Measurements from ENCODE around the gene PKLR. TPM values are rescaled to one million over a fixed set of nuclear protein-coding genes. Genes with fewer than 3 reads are reported as not detected.

The PKLR gene
- total RNA-seq, 2 experiments from 2014 or later = not detected

DNA sequence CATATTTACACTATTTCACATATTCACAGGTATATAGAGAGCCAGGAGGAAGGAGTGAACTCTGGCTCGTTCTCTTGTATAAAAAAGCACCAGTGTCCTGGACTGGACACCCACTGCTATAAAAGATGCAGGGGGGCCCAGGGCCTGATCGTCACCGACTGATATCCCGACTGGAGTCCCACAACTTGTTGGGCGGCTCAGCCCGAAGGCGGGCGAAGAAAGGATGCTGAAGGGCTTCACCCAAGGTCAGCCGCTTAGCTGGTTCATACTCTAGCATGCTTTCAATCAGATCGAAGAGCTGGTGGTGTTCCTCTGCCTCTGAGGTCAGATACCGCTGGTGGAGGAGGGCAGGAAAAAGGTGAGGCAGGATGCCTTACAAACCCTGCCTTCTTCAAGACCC, 38.2 kb downstream of the PKLR start:
- Mint-ChIP-seq H3K9me3 (no peaks in the 10 kb centered on the region), H3K27me3 (no peaks in the 10 kb centered on the region), H3K36me3 (peaks cover 72% of the 10 kb centered on the region), H3K4me1 (ENCODE audit: low read depth) (peaks cover 24% of the 10 kb centered on the region), H3K27ac (peak overlapping the region; percentile 88), H3K4me3 (no peak overlapping the region)
- ChIA-PET CTCF (interaction anchor here (0.9 to 1.2 kb wide), 3 partner anchors 12 to 60 kb away, joined by 3 to 14 read pairs (median 6); no protein-coding TSS in a partner anchor), POLR2A (interaction anchor here (1.2 kb wide), 1 partner anchor 10 kb away, joined by 4 read pairs; the partner anchor contains the start of gene CLK2)
- no peak for DNase-seq
- intact Hi-C loops (cut with micrococcal nuclease) = no loop called here

DNA sequence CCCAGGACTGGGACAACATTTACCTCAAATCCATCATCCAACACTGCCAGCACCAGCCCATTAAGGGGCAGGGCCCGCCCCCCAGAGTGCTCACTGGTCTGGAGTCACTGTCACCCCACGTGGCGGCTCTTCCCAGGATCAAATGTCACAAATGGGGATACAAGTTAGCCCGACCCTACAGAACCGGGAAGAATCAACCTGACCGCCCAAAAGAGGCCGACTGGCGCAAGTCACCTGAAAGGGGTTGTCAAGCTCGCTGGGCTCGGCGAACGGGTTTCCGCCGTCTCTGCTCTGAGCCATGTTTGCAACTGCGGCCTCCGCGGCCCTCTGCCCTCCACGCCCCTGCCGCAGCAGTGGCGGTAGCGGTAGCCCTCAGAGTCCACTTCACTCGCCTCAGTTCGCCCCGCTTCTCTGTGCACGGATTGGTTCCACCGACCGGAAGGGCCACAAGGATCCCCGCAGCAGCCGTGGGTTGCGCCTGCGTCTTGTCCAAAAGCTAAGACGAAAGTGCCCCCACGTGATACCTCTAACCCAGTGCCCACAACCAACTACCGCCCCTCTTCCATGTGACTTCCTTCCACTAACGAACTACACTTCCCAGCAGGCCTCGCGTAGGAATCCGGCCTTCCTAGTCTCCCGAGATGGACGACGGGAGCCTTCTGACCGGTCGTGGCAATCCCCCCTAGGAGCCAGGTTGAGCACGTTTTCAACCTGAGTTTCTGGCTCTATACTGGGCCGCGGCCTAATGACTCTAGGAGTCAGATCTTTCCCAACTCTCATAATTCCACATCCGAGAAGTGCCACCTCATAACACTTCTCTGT, 39.2 kb downstream of the PKLR start, which contains the start of gene SCAMP3:
TSS of gene SCAMP3 (minus strand) at position 509 of the 822 bp plus-strand sequence. CDS start at position 300, 209 bp downstream.
- Mint-ChIP-seq H3K27ac (peak within 1 kb of the TSS; percentile 88), H3K36me3 (peaks cover 68% of the 10 kb centered on the region), H3K4me3 (peak within 1 kb of the TSS; percentile 98), H3K4me1 (ENCODE audit: low read depth) (peaks cover 24% of the 10 kb centered on the region), H3K9me3 (no peaks in the 10 kb centered on the region), H3K27me3 (no peaks in the 10 kb centered on the region)
- DNase-seq = peak; percentile 94
- ChIA-PET CTCF (interaction anchor here (1.2 to 5.6 kb wide), 6 partner anchors 11 to 62 kb away, joined by 4 to 90 read pairs (median 8); partner anchors contain the start of gene CLK2), POLR2A (interaction anchor here (1.0 to 2.1 kb wide), 9 partner anchors 8 to 68 kb away, joined by 3 to 14 read pairs (median 5); partner anchors contain the start of genes CLK2 and FDPS)
- intact Hi-C loops (cut with micrococcal nuclease) = loop anchor here (1.0 kb wide), 5 partner anchors 11 to 300 kb away; partner anchors contain the start of genes ASH1L, CLK2 and HCN3

DNA sequence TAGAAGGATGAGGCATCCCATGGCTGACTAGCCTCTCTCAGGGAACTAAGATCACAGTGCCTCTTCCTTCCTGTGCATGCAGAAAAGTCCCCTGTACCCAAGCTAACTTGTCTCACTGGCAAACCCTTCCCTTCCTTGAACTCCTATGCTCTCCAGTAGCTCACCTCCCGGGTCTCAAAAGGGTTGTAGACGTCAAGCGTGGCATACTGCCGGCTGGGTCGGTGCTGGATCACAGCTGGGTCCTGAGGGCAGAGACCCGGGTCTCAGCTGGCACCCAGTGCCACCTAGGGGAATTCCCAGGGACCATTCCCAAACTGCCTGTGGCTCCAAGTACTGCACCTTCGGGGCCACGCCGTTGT, 39.8 kb downstream of the PKLR start:
- Mint-ChIP-seq H3K36me3 (peaks cover 66% of the 10 kb centered on the region), H3K4me1 (ENCODE audit: low read depth) (peaks cover 24% of the 10 kb centered on the region), H3K27me3 (no peaks in the 10 kb centered on the region), H3K9me3 (no peaks in the 10 kb centered on the region), H3K4me3 (peak overlapping the region; percentile 98), H3K27ac (peak overlapping the region; percentile 88)
- intact Hi-C loops (cut with micrococcal nuclease) = no loop called here
- DNase-seq = peak; percentile 52
- POLR2A ChIA-PET = interaction anchor here (0.7 to 2.1 kb wide), 11 partner anchors 9 to 68 kb away, joined by 3 to 14 read pairs (median 4); partner anchors contain the start of genes CLK2 and FDPS
- CTCF ChIA-PET = interaction anchor here (1.2 to 5.6 kb wide), 7 partner anchors 11 to 63 kb away, joined by 4 to 90 read pairs (median 11); partner anchors contain the start of gene CLK2

DNA sequence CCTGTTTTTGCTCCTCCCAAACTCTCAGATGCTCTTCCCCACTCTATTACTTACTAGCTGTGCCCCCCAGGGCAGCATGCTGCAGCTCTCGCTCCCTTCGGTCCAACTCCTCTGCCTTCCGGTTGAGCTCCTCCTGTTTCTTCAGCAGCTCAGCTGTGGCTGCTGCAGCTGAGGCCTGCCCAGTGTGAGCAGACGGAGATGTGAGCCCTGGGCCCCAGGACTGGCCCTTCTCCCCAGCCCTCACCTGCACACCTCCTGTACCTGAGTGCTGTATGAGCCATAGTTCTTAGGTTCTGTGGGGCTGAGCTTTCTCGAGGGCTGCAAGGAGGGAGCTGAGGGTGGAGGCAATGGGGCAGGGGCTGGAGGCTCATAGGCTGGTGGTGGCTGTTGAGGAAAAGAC, 41.0 kb downstream of the PKLR start:
- intact Hi-C loops (cut with micrococcal nuclease) = no loop called here
- H3K9me3 Mint-ChIP-seq = no peaks in the 10 kb centered on the region
- peak overlapping the region; percentile 64 for H3K27ac Mint-ChIP-seq
- no peak for DNase-seq
- H3K4me3 Mint-ChIP-seq = peak overlapping the region; percentile 98
- CTCF ChIA-PET = interaction anchor here (1.1 to 5.6 kb wide), 5 partner anchors 10 to 67 kb away, joined by 3 to 90 read pairs (median 13); no protein-coding TSS in a partner anchor
- peaks cover 56% of the 10 kb centered on the region for H3K36me3 Mint-ChIP-seq
- H3K4me1 Mint-ChIP-seq (ENCODE audit: low read depth) = peaks cover 30% of the 10 kb centered on the region
- H3K27me3 Mint-ChIP-seq = no peaks in the 10 kb centered on the region
- POLR2A ChIA-PET = interaction anchor here (1.0 to 1.2 kb wide), 2 partner anchors 15 to 52 kb away, joined by 3 to 5 read pairs; partner anchors contain the start of gene THBS3

DNA sequence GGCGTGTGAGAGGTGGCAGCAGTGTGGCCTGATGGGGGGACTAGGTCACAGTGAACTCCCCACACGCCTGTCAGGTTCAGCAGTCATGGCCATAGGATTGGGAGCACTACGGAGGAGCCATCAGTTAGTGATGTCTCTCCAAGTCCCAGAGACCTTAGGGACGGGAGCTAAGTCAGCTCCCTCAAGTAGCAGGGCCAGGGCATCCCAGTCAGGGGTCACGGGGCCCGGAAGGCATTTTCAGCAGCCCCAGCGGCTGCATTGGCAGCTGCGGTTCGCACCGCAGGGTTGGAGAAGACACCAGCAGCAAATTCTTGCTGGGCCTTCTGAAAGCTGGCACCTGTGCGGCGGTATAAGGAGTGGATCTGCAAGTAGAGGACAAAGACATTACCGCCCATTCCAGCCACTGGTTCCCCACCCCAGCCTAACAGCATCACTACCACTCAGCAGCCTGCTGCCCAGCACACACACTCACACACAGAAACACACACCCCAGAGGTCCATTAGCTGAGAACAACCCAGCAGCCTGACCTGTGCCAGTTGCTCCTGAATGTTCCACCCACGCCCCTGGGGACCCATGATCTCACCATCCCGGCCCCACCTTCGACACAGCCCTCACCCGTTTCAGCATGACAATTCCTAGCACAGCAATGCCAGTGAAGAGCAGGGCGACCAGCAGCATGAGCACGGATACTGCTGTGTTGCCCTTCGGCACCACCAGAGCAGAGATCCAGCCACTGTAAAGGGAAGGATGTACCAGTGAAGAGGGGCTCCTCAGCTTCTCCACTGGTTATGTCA, 45.0 kb downstream of the PKLR start:
- peaks cover 24% of the 10 kb centered on the region for H3K36me3 Mint-ChIP-seq
- H3K4me3 Mint-ChIP-seq = peak overlapping the region; percentile 79
- H3K9me3 Mint-ChIP-seq = no peaks in the 10 kb centered on the region
- H3K27ac Mint-ChIP-seq = no peak overlapping the region
- CTCF ChIA-PET = interaction anchor here (0.9 to 9.7 kb wide), 2 partner anchors 12 to 66 kb away, joined by 3 to 188 read pairs; partner anchors contain the start of gene RUSC1
- H3K4me1 Mint-ChIP-seq (ENCODE audit: low read depth) = peaks cover 34% of the 10 kb centered on the region
- POLR2A ChIA-PET = no interaction called here
- no peaks in the 10 kb centered on the region for H3K27me3 Mint-ChIP-seq
- intact Hi-C loops (cut with micrococcal nuclease) = no loop called here
- DNase-seq = no peak

DNA sequence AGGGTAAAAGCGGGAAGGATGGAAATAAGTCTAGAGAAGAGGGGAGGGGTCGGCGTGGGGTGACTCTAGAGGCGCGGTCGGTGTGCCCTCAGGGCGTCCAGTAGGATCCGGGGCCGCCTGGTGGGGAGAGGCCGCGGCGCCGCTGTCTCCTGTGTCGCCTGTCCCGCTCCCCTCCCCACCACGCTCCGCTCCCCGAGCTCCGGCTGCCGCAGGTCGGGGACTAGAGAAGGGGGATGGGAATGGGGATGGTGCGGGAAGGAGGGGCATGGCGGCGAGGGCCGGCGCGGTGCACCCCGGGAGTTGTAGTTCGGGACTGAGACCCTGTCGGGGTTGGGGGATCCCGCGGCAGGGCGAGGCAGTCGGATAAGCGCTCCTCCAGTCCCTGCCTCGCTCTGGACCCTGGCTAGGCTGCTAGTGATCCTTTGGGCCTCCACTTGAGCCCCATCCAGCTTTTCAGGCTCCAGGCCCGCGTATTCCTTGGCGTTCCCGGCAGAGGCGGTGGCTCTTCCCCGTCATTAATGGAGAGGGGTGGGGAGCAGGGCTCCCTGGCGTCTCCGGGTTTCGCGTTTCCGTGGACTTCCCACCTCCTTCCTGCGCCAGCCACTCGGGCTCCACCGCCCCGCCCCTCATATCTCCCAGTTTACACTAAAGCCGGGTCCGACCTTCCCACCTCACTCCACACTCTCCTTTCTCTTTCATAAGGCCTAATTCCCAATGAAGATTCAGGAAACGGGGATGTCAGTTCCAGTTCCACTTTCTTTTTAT, 45.8 kb downstream of the PKLR start, which contains the start of gene ENTREP3:
TSS of gene ENTREP3 (minus strand) at position 241 of the 765 bp plus-strand sequence. CDS start 606 bp downstream, outside the sequence.
- POLR2A ChIA-PET = interaction anchor here (0.5 kb wide), 1 partner anchor 10 kb away, joined by 4 read pairs; no protein-coding TSS in a partner anchor
- peak within 1 kb of the TSS; percentile 79 for H3K4me3 Mint-ChIP-seq
- peak; percentile 87 for DNase-seq
- H3K27me3 Mint-ChIP-seq = no peaks in the 10 kb centered on the region
- H3K4me1 Mint-ChIP-seq (ENCODE audit: low read depth) = peaks cover 34% of the 10 kb centered on the region
- peak within 1 kb of the TSS; percentile 23 for H3K27ac Mint-ChIP-seq
- CTCF ChIA-PET = interaction anchor here (0.9 to 9.7 kb wide), 3 partner anchors 12 to 67 kb away, joined by 3 to 188 read pairs (median 3); partner anchors contain the start of gene RUSC1
- intact Hi-C loops (cut with micrococcal nuclease) = no loop called here
- H3K36me3 Mint-ChIP-seq = peaks cover 19% of the 10 kb centered on the region
- H3K9me3 Mint-ChIP-seq = no peaks in the 10 kb centered on the region

DNA sequence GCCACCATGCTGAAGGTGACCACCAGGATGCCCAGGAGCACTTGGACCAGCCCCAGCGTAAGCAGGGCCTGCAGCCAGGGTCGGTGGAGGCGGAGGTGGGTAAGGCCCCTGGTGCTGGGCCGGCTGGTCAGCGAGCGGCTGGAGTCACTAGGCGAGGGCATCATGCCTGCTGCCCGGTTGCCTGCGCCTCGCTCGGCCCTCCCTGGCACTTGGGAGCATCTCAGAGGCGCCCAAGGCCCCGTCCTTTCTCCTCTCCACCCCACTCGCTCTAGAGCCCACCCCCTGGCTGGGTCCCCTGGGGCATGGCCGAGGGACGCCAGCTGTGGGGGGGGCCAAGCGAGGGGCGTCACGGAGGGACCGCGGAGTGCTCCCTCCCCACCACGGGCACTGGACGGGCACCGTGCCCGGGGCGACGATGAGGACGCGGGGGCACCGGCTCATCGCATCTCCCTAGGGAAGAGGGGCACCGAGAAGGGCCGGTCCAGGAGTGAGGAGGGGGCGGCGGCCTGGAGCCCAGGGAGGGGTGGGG, 46.5 kb downstream of the PKLR start:
- CTCF ChIA-PET = interaction anchor here (1.4 to 9.7 kb wide), 2 partner anchors 61 to 68 kb away, joined by 3 to 188 read pairs; partner anchors contain the start of gene RUSC1
- no peak overlapping the region for H3K27ac Mint-ChIP-seq

GRCh38 chr1:155254228-155254713, 47.0 kb downstream of the PKLR start:
- intact Hi-C loops (cut with micrococcal nuclease) = no loop called here
- ChIA-PET CTCF (interaction anchor here (1.4 to 9.7 kb wide), 2 partner anchors 61 to 68 kb away, joined by 3 to 188 read pairs; partner anchors contain the start of gene RUSC1), POLR2A (no interaction called here)
- Mint-ChIP-seq H3K36me3 (peaks cover 16% of the 10 kb centered on the region), H3K27me3 (no peaks in the 10 kb centered on the region), H3K4me1 (ENCODE audit: low read depth) (peaks cover 32% of the 10 kb centered on the region), H3K9me3 (no peaks in the 10 kb centered on the region), H3K4me3 (peak overlapping the region; percentile 79), H3K27ac (no peak overlapping the region)
- DNase-seq = no peak

More for the DNA sequence above, 46.5 kb downstream of the PKLR start:
- intact Hi-C loops (cut with micrococcal nuclease) = no loop called here
- no peaks in the 10 kb centered on the region for H3K27me3 Mint-ChIP-seq
- DNase-seq = no peak
- H3K4me1 Mint-ChIP-seq (ENCODE audit: low read depth) = peaks cover 32% of the 10 kb centered on the region
- H3K9me3 Mint-ChIP-seq = no peaks in the 10 kb centered on the region
- H3K36me3 Mint-ChIP-seq = peaks cover 16% of the 10 kb centered on the region
- POLR2A ChIA-PET = interaction anchor here (0.5 kb wide), 1 partner anchor 10 kb away, joined by 4 read pairs; no protein-coding TSS in a partner anchor
- H3K4me3 Mint-ChIP-seq = peak overlapping the region; percentile 79

- H3K27ac Mint-ChIP-seq = no peak overlapping the region
- H3K9me3 Mint-ChIP-seq = no peaks in the 10 kb centered on the region
- H3K4me1 Mint-ChIP-seq (ENCODE audit: low read depth) = peaks cover 32% of the 10 kb centered on the region
- ChIA-PET CTCF (interaction anchor here (1.4 to 9.7 kb wide), 2 partner anchors 60 to 69 kb away, joined by 3 to 188 read pairs; partner anchors contain the start of gene RUSC1), POLR2A (interaction anchor here (0.7 kb wide), 1 partner anchor 9 kb away, joined by 4 read pairs; no protein-coding TSS in a partner anchor)
- H3K4me3 Mint-ChIP-seq = peak overlapping the region; percentile 79
- H3K27me3 Mint-ChIP-seq = no peaks in the 10 kb centered on the region
- intact Hi-C loops (cut with micrococcal nuclease) = no loop called here
- H3K36me3 Mint-ChIP-seq = peaks cover 15% of the 10 kb centered on the region
- no peak for DNase-seq
Observed at GRCh38 chr1:155253797-155254196, 47.4 kb downstream of the PKLR start.

GRCh38 chr1:155253208-155253607, 48.0 kb downstream of the PKLR start:
- ChIA-PET POLR2A (interaction anchor here (0.7 kb wide), 1 partner anchor 8 kb away, joined by 4 read pairs; no protein-coding TSS in a partner anchor), CTCF (interaction anchor here (9.7 kb wide), 1 partner anchor 69 kb away, joined by 188 read pairs; the partner anchor contains the start of gene RUSC1)
- intact Hi-C loops (cut with micrococcal nuclease) = no loop called here
- Mint-ChIP-seq H3K27me3 (no peaks in the 10 kb centered on the region), H3K36me3 (peaks cover 10% of the 10 kb centered on the region), H3K4me3 (peak overlapping the region; percentile 79), H3K9me3 (no peaks in the 10 kb centered on the region), H3K27ac (no peak overlapping the region), H3K4me1 (ENCODE audit: low read depth) (peaks cover 32% of the 10 kb centered on the region)
- no peak for DNase-seq

Measured in activated CD4-positive, alpha-beta memory T cell treated with anti-CD3 and anti-CD28 coated beads for 36 hours (primary cell).